Suprapubic skin (tissue), 4 donors: Measurements from ENCODE around the gene IQGAP2. TPM values are rescaled to one million over a fixed set of nuclear protein-coding genes. Genes with fewer than 3 reads are reported as not detected.
"Not testable (repeated sequence)": the region's sequence is repeated elsewhere in the genome, so short reads cannot be mapped to it uniquely, and the experiment has no call there.

Source experiments
- DNase-seq, 2 donors: peaks; one replicate each; pipeline ENCODE4 v3.0.0-alpha.2; 2019; ENCODE audit warnings: low spot score in 2 of 2
- H3K27ac ChIP-seq: fragments of 200-600 bp; sonication (generic); one replicate; pipeline ENCODE4 v1.5.1; 2019
- H3K27me3 ChIP-seq: fragments of 200-600 bp; sonication (generic); one replicate; pipeline ENCODE4 v1.5.1; 2019
- H3K36me3 ChIP-seq: fragments of 200-600 bp; sonication (generic); one replicate; pipeline ENCODE4 v1.5.1; 2019
- H3K4me1 ChIP-seq: fragments of 200-600 bp; sonication (generic); one replicate; pipeline ENCODE4 v1.5.1; 2019
- H3K4me3 ChIP-seq: fragments of 200-600 bp; sonication (generic); one replicate; pipeline ENCODE4 v1.5.1; 2019; ENCODE audit warnings: mild to moderate bottlenecking
- H3K9me3 ChIP-seq: fragments of 200-600 bp; sonication (generic); one replicate; pipeline ENCODE4 v1.5.1; 2019
- CTCF ChIP-seq, 2 donors: fragments of 200-600 bp in 1 of 2; fragments of 450-650 bp in 1 of 2; sonication (generic) in 1 of 2; IDR thresholded peaks; one replicate each; pipeline ENCODE4 v1.5.1; 2016 to 2019; ENCODE audit warnings: antibody characterized with exemption in 2 of 2, mild to moderate bottlenecking in 1 of 2, moderate library complexity in 1 of 2
- EP300 ChIP-seq: sonication (generic); formaldehyde crosslinking; IDR thresholded peaks from one replicate; pipeline ENCODE4 v1.6.1; 2017; ENCODE audit warnings: antibody characterized with exemption
- POLR2A ChIP-seq, 2 donors: fragments of 450-650 bp; IDR thresholded peaks; one replicate each; pipeline ENCODE4 v1.6.1; 2017; ENCODE audit warnings: antibody characterized with exemption in 2 of 2, mild to moderate bottlenecking in 2 of 2, moderate library complexity in 2 of 2
- POLR2AphosphoS5 ChIP-seq, 3 donors: sonication (generic); formaldehyde crosslinking; IDR thresholded peaks; one replicate each; pipeline ENCODE4 v1.6.1; 2017; ENCODE audit warnings: antibody characterized with exemption in 3 of 3
- WGBS: methylation state at CpG from one replicate; pipeline ENCODE4 v1.1.5; 2018; 5-methylcytosine and 5-hydroxymethylcytosine counted together
- total RNA-seq, 4 donors: library from RNA; depleted of rRNA; stranded (reverse); fragments of >200 nt; gene quantifications; one replicate each; pipeline ENCODE4 v1.1.0, GENCODE V29; 2016

Gene IQGAP2
- total RNA-seq, 4 donors from 2014 or later = 10.1 to 49.0 (median 12.8) TPM

- H3K9me3 ChIP-seq = no peaks in the 10 kb centered on the region
- H3K4me3 ChIP-seq = no peak overlapping the region
- H3K27ac ChIP-seq = no peak overlapping the region
- no peak for DNase-seq
- no peaks in the 10 kb centered on the region for H3K27me3 ChIP-seq
- H3K4me1 ChIP-seq = peaks cover 3% of the 10 kb centered on the region
- TF ChIP-seq CTCF (IDR thresholded peaks at IDR 0.05) (no peak), POLR2A (IDR thresholded peaks at IDR 0.05) (no peak), POLR2AphosphoS5 (IDR thresholded peaks at IDR 0.05) (no peak), EP300 (no peak)
- H3K36me3 ChIP-seq = no peaks in the 10 kb centered on the region
Measured at GRCh38 chr5:76365561-76365960, 37.5 kb upstream of the IQGAP2 start.

GRCh38 chr5:76366596-76366995 lies 36.5 kb upstream of the IQGAP2 start:
- no peaks in the 10 kb centered on the region for H3K36me3 ChIP-seq
- DNase-seq = no peak
- H3K27me3 ChIP-seq = no peaks in the 10 kb centered on the region
- no peak for TF ChIP-seq EP300
- TF ChIP-seq CTCF (IDR thresholded peaks at IDR 0.05) = no peak
- no peak for TF ChIP-seq POLR2A (IDR thresholded peaks at IDR 0.05)
- no peak for TF ChIP-seq POLR2AphosphoS5 (IDR thresholded peaks at IDR 0.05)
- H3K4me1 ChIP-seq = peaks cover 3% of the 10 kb centered on the region
- no peak overlapping the region for H3K4me3 ChIP-seq
- H3K9me3 ChIP-seq = no peaks in the 10 kb centered on the region
- no peak overlapping the region for H3K27ac ChIP-seq
- WGBS = 80% methylated on average over 2 of the region's 2 CpGs

- no peak overlapping the region for H3K4me3 ChIP-seq
- DNase-seq = no peak
- TF ChIP-seq EP300 = no peak
- no peak for TF ChIP-seq CTCF (IDR thresholded peaks at IDR 0.05)
- no peak for TF ChIP-seq POLR2AphosphoS5 (IDR thresholded peaks at IDR 0.05)
- no peak for TF ChIP-seq POLR2A (IDR thresholded peaks at IDR 0.05)
- 93% methylated on average over 6 of the region's 6 CpGs for WGBS
- no peaks in the 10 kb centered on the region for H3K9me3 ChIP-seq
- no peaks in the 10 kb centered on the region for H3K36me3 ChIP-seq
- H3K4me1 ChIP-seq = peaks cover 9% of the 10 kb centered on the region
- no peak overlapping the region for H3K27ac ChIP-seq
- no peaks in the 10 kb centered on the region for H3K27me3 ChIP-seq
Measured at GRCh38 chr5:76367623-76368371, 35.3 kb upstream of the IQGAP2 start.

GRCh38 chr5:76368941-76369340 lies 34.1 kb upstream of the IQGAP2 start:
- 81% methylated on average over 1 of the region's 1 CpG for WGBS

GRCh38 chr5:76369668-76370067 lies 33.4 kb upstream of the IQGAP2 start:
- H3K27ac ChIP-seq, H3K4me1 ChIP-seq, H3K36me3 ChIP-seq, H3K27me3 ChIP-seq, H3K9me3 ChIP-seq, DNase-seq, H3K4me3 ChIP-seq: not testable (repeated sequence)
- 95% methylated on average over 7 of the region's 8 CpGs for WGBS

More at GRCh38 chr5:76368941-76369340, 34.1 kb upstream of the IQGAP2 start:
- H3K36me3 ChIP-seq = no peaks in the 10 kb centered on the region
- no peak for TF ChIP-seq CTCF (IDR thresholded peaks at IDR 0.05)
- no peak for TF ChIP-seq EP300
- no peak for TF ChIP-seq POLR2AphosphoS5 (IDR thresholded peaks at IDR 0.05)
- TF ChIP-seq POLR2A (IDR thresholded peaks at IDR 0.05) = no peak
- no peak overlapping the region for H3K4me3 ChIP-seq
- no peaks in the 10 kb centered on the region for H3K9me3 ChIP-seq
- no peak overlapping the region for H3K27ac ChIP-seq
- no peaks in the 10 kb centered on the region for H3K27me3 ChIP-seq
- peaks cover 6% of the 10 kb centered on the region for H3K4me1 ChIP-seq
- DNase-seq = no peak

GRCh38 chr5:76371960-76372322 lies 31.1 kb upstream of the IQGAP2 start:
- H3K27ac ChIP-seq = no peak overlapping the region

More at GRCh38 chr5:76371960-76372322, 31.1 kb upstream of the IQGAP2 start:
- 58% methylated on average over 2 of the region's 2 CpGs for whole genome bisulfite sequencing
- Histone ChIP-seq H3K4me3 (no peak overlapping the region), H3K27me3 (no peaks in the 10 kb centered on the region), H3K9me3 (no peaks in the 10 kb centered on the region), H3K4me1 (peaks cover 6% of the 10 kb centered on the region), H3K36me3 (no peaks in the 10 kb centered on the region)
- TF ChIP-seq EP300 = no peak
- TF ChIP-seq CTCF (IDR thresholded peaks at IDR 0.05) = no peak
- TF ChIP-seq POLR2A (IDR thresholded peaks at IDR 0.05) = no peak
- TF ChIP-seq POLR2AphosphoS5 (IDR thresholded peaks at IDR 0.05) = no peak
- no peak for DNase-seq
